Brain microvascular endothelial cell (primary cell): ENCODE measurements around the gene RAMP3.

ENCODE experiments used
- DNase-seq: peaks from one replicate; pipeline ENCODE4 v3.0.0-alpha.2; 2020
- H3K27ac ChIP-seq: fragments of 250-450 bp; sonication (Bioruptor Pico); 2 replicates; pipeline ENCODE4 v1.5.1; 2020; ENCODE audit warnings: mild to moderate bottlenecking, moderate library complexity
- H3K27me3 ChIP-seq: fragments of 250-450 bp; sonication (Bioruptor Pico); replicated peaks from 2 replicates; pipeline ENCODE4 v1.5.1; 2020; ENCODE audit warnings: mild to moderate bottlenecking
- H3K36me3 ChIP-seq: fragments of 250-450 bp; sonication (Bioruptor Pico); replicated peaks from 2 replicates; pipeline ENCODE4 v1.5.1; 2020; ENCODE audit warnings: mild to moderate bottlenecking
- H3K4me3 ChIP-seq: 2 replicates; pipeline ENCODE4 v1.5.1; 2011; ENCODE audit warnings: low read depth, mild to moderate bottlenecking, control low read depth, low read length, moderate library complexity
- CTCF ChIP-seq: IDR thresholded peaks from 2 replicates; pipeline ENCODE4 v1.5.1; 2011; ENCODE audit warnings: low read depth, mild to moderate bottlenecking, moderate library complexity, low read length, control low read depth, inconsistent platforms; ENCODE audit errors: missing control alignments
- in situ Hi-C: cut with HindIII; loops from 2 replicates; pipeline ENCODE4 v1.10.0; 2017; ENCODE audit warnings: low sequenced_read_pairs, low pct_ligation_motif_present

RAMP3 gene

GRCh38 chr7:45224832-45225231, 67.2 kb downstream of the RAMP3 start:
- Histone ChIP-seq H3K27ac (no peak overlapping the region), H3K36me3 (no peaks in the 10 kb centered on the region), H3K27me3 (no peaks in the 10 kb centered on the region), H3K4me3 (no peak overlapping the region)
- in situ Hi-C loops, result no loop called here
- TF ChIP-seq CTCF, result no peak
- DNase-seq, result no peak

GRCh38 chr7:45225311-45225947, 67.8 kb downstream of the RAMP3 start:
- H3K27ac ChIP-seq, result no peak overlapping the region
- H3K27me3 ChIP-seq, result no peaks in the 10 kb centered on the region
- no peak for DNase-seq
- H3K4me3 ChIP-seq, result no peak overlapping the region
- in situ Hi-C loops, result no loop called here
- H3K36me3 ChIP-seq, result no peaks in the 10 kb centered on the region
- TF ChIP-seq CTCF, result no peak

- H3K27ac ChIP-seq, result no peak overlapping the region
- no peak for TF ChIP-seq CTCF
- DNase-seq, result no peak
- H3K36me3 ChIP-seq, result no peaks in the 10 kb centered on the region
- no peak overlapping the region for H3K4me3 ChIP-seq
- in situ Hi-C loops, result no loop called here
- H3K27me3 ChIP-seq, result no peaks in the 10 kb centered on the region
These were observed 68.4 kb downstream of the RAMP3 start for GRCh38 chr7:45225948-45226335.

GRCh38 chr7:45229156-45229920, 71.7 kb downstream of the RAMP3 start:
- no peak overlapping the region for H3K4me3 ChIP-seq
- DNase-seq, result no peak
- in situ Hi-C loops, result no loop called here
- H3K27me3 ChIP-seq, result no peaks in the 10 kb centered on the region
- TF ChIP-seq CTCF, result no peak
- H3K27ac ChIP-seq, result no peak overlapping the region
- H3K36me3 ChIP-seq, result no peaks in the 10 kb centered on the region

GRCh38 chr7:45230083-45230482, 72.5 kb downstream of the RAMP3 start:
- no peaks in the 10 kb centered on the region for H3K27me3 ChIP-seq
- no peaks in the 10 kb centered on the region for H3K36me3 ChIP-seq
- no peak overlapping the region for H3K27ac ChIP-seq
- in situ Hi-C loops, result no loop called here
- no peak overlapping the region for H3K4me3 ChIP-seq
- no peak for DNase-seq
- no peak for TF ChIP-seq CTCF
